Neural progenitor cell (in vitro differentiated cells): ENCODE results near the gene NT5C2. TPM values are rescaled to one million over a fixed set of nuclear protein-coding genes. Genes with fewer than 3 reads are reported as not detected.

Experiments used
- DNase-seq: peaks from one replicate; pipeline ENCODE4 v3.0.0-alpha.2; 2016; ENCODE audit warnings: low spot score
- H2AFZ ChIP-seq: fragments of 200-600 bp; sonication (generic); replicated peaks from 2 replicates; pipeline ENCODE4 v1.6.1; 2016; ENCODE audit warnings: antibody characterized with exemption
- H3F3A ChIP-seq: fragments of 200-600 bp; sonication (generic); 2 replicates; pipeline ENCODE4 v1.6.1; 2016; ENCODE audit warnings: antibody characterized with exemption, low read depth
- H3K27ac ChIP-seq: fragments of 200-600 bp; sonication (generic); 2 replicates; pipeline ENCODE4 v1.5.1; 2016; ENCODE audit warnings: mild to moderate bottlenecking
- H3K27me3 ChIP-seq: fragments of 200-600 bp; sonication (generic); 2 replicates; pipeline ENCODE4 v1.6.1; 2016; ENCODE audit warnings: mild to moderate bottlenecking, moderate library complexity
- H3K36me3 ChIP-seq: fragments of 200-600 bp; sonication (generic); 2 replicates; pipeline ENCODE4 v1.5.1; 2016
- H3K4me1 ChIP-seq: fragments of 200-600 bp; sonication (generic); 2 replicates; pipeline ENCODE4 v1.6.1; 2016; ENCODE audit warnings: mixed run types
- H3K4me2 ChIP-seq: fragments of 200-600 bp; sonication (generic); 2 replicates; pipeline ENCODE4 v1.6.1; 2016
- H3K4me3 ChIP-seq: fragments of 200-600 bp; sonication (generic); 2 replicates; pipeline ENCODE4 v1.5.1; 2016
- H3K79me2 ChIP-seq: fragments of 200-600 bp; sonication (generic); 2 replicates; pipeline ENCODE4 v1.6.1; 2016; ENCODE audit warnings: low read depth
- H3K9ac ChIP-seq: fragments of 200-600 bp; sonication (generic); 2 replicates; pipeline ENCODE4 v1.6.1; 2016
- H3K9me3 ChIP-seq: fragments of 200-600 bp; sonication (generic); 2 replicates; pipeline ENCODE4 v1.5.1; 2016; ENCODE audit warnings: low read depth
- H4K20me1 ChIP-seq: fragments of 200-600 bp; sonication (generic); 2 replicates; pipeline ENCODE4 v1.6.1; 2016; ENCODE audit warnings: low read depth
- H3K27ac Mint-ChIP-seq: 3 replicates; pipeline ENCODE4 v1.8.0; 2021; ENCODE audit warnings: mixed read lengths
- H3K27me3 Mint-ChIP-seq: 2 replicates; pipeline ENCODE4 v1.8.0; 2022; ENCODE audit warnings: low read depth, mild to moderate bottlenecking, inconsistent platforms, moderate library complexity, mixed read lengths; ENCODE audit not compliant: insufficient read depth
- H3K36me3 Mint-ChIP-seq: 3 replicates; pipeline ENCODE4 v1.8.0; 2021; ENCODE audit warnings: mixed read lengths
- H3K4me1 Mint-ChIP-seq: 3 replicates; pipeline ENCODE4 v1.8.0; 2021; ENCODE audit warnings: mixed read lengths
- H3K4me3 Mint-ChIP-seq: 3 replicates; pipeline ENCODE4 v1.8.0; 2021; ENCODE audit warnings: mild to moderate bottlenecking, moderate library complexity, mixed read lengths
- H3K9me3 Mint-ChIP-seq: 3 replicates; pipeline ENCODE4 v1.8.0; 2020; ENCODE audit warnings: mixed read lengths
- CTCF ChIP-seq: fragments of 200-600 bp; sonication (generic); IDR thresholded peaks from 2 replicates; pipeline ENCODE4 v1.5.1; 2017; ENCODE audit warnings: antibody characterized with exemption, mild to moderate bottlenecking
- EZH2 ChIP-seq: fragments of 200-600 bp; sonication (generic); IDR thresholded peaks from 2 replicates; pipeline ENCODE4 v1.6.1; 2017; ENCODE audit warnings: antibody characterized with exemption, mild to moderate bottlenecking, moderate library complexity
- EZH2phosphoT487 ChIP-seq: fragments of 200-600 bp; sonication (generic); IDR thresholded peaks from 2 replicates; pipeline ENCODE4 v1.6.1; 2017; ENCODE audit warnings: antibody characterized with exemption
- total RNA-seq: library from RNA; depleted of rRNA; stranded (reverse); fragments of >200 nt; gene quantifications from 2 replicates; pipeline ENCODE4 v1.2.3, GENCODE V29; 2015; ENCODE audit warnings: low replicate concordance

The NT5C2 gene
- total RNA-seq, 1 donor from 2014 or later: 63.6 TPM

GRCh38 chr10:103096130-103096529, 96.9 kb downstream of the NT5C2 start:
- TF ChIP-seq CTCF (no peak), EZH2phosphoT487 (no peak), EZH2 (no peak)
- H3K36me3 Mint-ChIP-seq: peaks cover 27% of the 10 kb centered on the region
- Histone ChIP-seq H3K4me3 (no peak overlapping the region), H3K36me3 (peaks cover 14% of the 10 kb centered on the region), H3K9me3 (no peaks in the 10 kb centered on the region), H4K20me1 (no peaks in the 10 kb centered on the region), H3K4me2 (no peak overlapping the region), H3F3A (no peaks in the 10 kb centered on the region), H3K27ac (no peak overlapping the region), H3K9ac (no peak overlapping the region), H3K79me2 (no peaks in the 10 kb centered on the region), H3K27me3 (no peaks in the 10 kb centered on the region), H2AFZ (no peak overlapping the region), H3K4me1 (no peaks in the 10 kb centered on the region)
- no peak for DNase-seq
- H3K4me3 Mint-ChIP-seq: no peak overlapping the region
- no peak overlapping the region for H3K27ac Mint-ChIP-seq
- H3K4me1 Mint-ChIP-seq: no peaks in the 10 kb centered on the region
- no peaks in the 10 kb centered on the region for H3K27me3 Mint-ChIP-seq
- no peaks in the 10 kb centered on the region for H3K9me3 Mint-ChIP-seq

- Histone ChIP-seq H3K9me3 (no peaks in the 10 kb centered on the region), H3K79me2 (no peaks in the 10 kb centered on the region), H3K27me3 (no peaks in the 10 kb centered on the region), H3F3A (no peaks in the 10 kb centered on the region), H4K20me1 (no peaks in the 10 kb centered on the region), H3K27ac (no peak overlapping the region), H3K9ac (no peak overlapping the region), H3K4me3 (no peak overlapping the region), H2AFZ (no peak overlapping the region), H3K36me3 (peaks cover 14% of the 10 kb centered on the region), H3K4me1 (no peaks in the 10 kb centered on the region), H3K4me2 (no peak overlapping the region)
- H3K27ac Mint-ChIP-seq: no peak overlapping the region
- TF ChIP-seq EZH2phosphoT487: no peak
- TF ChIP-seq CTCF: no peak
- TF ChIP-seq EZH2: no peak
- no peak overlapping the region for H3K4me3 Mint-ChIP-seq
- no peaks in the 10 kb centered on the region for H3K27me3 Mint-ChIP-seq
- H3K4me1 Mint-ChIP-seq: no peaks in the 10 kb centered on the region
- H3K36me3 Mint-ChIP-seq: peaks cover 32% of the 10 kb centered on the region
- DNase-seq: no peak
- no peaks in the 10 kb centered on the region for H3K9me3 Mint-ChIP-seq
Measured at GRCh38 chr10:103095005-103095404, 98.1 kb downstream of the NT5C2 start.

GRCh38 chr10:103090911-103091310, 102.2 kb downstream of the NT5C2 start:
- TF ChIP-seq EZH2phosphoT487: no peak
- TF ChIP-seq EZH2: no peak
- TF ChIP-seq CTCF: no peak
- Histone ChIP-seq H3K79me2 (no peaks in the 10 kb centered on the region), H3K4me1 (no peaks in the 10 kb centered on the region), H2AFZ (no peak overlapping the region), H3K27ac (no peak overlapping the region), H3K36me3 (peaks cover 12% of the 10 kb centered on the region), H3K4me3 (no peak overlapping the region), H4K20me1 (no peaks in the 10 kb centered on the region), H3K9me3 (no peaks in the 10 kb centered on the region), H3K4me2 (no peak overlapping the region), H3K27me3 (no peaks in the 10 kb centered on the region), H3F3A (no peaks in the 10 kb centered on the region), H3K9ac (no peak overlapping the region)
- H3K4me3 Mint-ChIP-seq: no peak overlapping the region
- H3K36me3 Mint-ChIP-seq: peaks cover 50% of the 10 kb centered on the region
- no peaks in the 10 kb centered on the region for H3K4me1 Mint-ChIP-seq
- peaks cover 2% of the 10 kb centered on the region for H3K27me3 Mint-ChIP-seq
- DNase-seq: no peak
- no peak overlapping the region for H3K27ac Mint-ChIP-seq
- no peaks in the 10 kb centered on the region for H3K9me3 Mint-ChIP-seq
